SK-N-SH (cell line): ENCODE results near the gene MARCHF3. TPM values are rescaled to one million over a fixed set of nuclear protein-coding genes. Genes with fewer than 3 reads are reported as not detected.

ENCODE experiments used
- CTCF ChIA-PET: fragments of 300-600, 350-600 bp; formaldehyde crosslinking; extraction: SDS; loops from one replicate; lab custom pipeline; 2021; lab: Yijun Ruan, JAX
- POLR2A ChIA-PET: fragments of 350-600 bp; sonication (Branson Sonifier 250); formaldehyde crosslinking; extraction: SDS; loops from one replicate; lab custom pipeline; 2020; ENCODE audit warnings: antibody characterized with exemption, inconsistent platforms; lab: Yijun Ruan, JAX
- DNase-seq: peaks from one replicate; pipeline ENCODE4 v3.0.0; 2012
- H2AFZ ChIP-seq: fragments of 200-600 bp; sonication (generic); 2 replicates; pipeline ENCODE4 v1.8.1; 2016; ENCODE audit warnings: antibody characterized with exemption, mild to moderate bottlenecking, low read depth
- H3F3A ChIP-seq: fragments of 200-600 bp; sonication (generic); replicated peaks from 2 replicates; pipeline ENCODE3; 2016; ENCODE audit warnings: antibody characterized with exemption, mild to moderate bottlenecking; ENCODE audit not compliant: insufficient read depth
- H3K27ac ChIP-seq, 2 experiments: fragments of 200-500 bp in 1 of 2; fragments of 200-600 bp in 1 of 2; sonication (Bioruptor generic) in 1 of 2; sonication (generic), shearing (Covaris generic) in 1 of 2; 2 replicates each; pipeline versions ENCODE4 v1.5.1 to v1.6.1; 2014 to 2016; ENCODE audit warnings: low read depth in 2 of 2, inconsistent platforms in 1 of 2, low read length in 1 of 2, mild to moderate bottlenecking in 1 of 2, mixed read lengths in 1 of 2
- H3K27me3 ChIP-seq: fragments of 200-600 bp; sonication (generic), shearing (Covaris generic); 2 replicates; pipeline ENCODE4 v1.6.1; 2016; ENCODE audit warnings: mixed run types; ENCODE audit not compliant: insufficient read depth
- H3K36me3 ChIP-seq, 2 experiments: fragments of 200-500 bp in 1 of 2; fragments of 200-600 bp in 1 of 2; sonication (Bioruptor generic) in 1 of 2; sonication (generic) in 1 of 2; replicated peaks in 1 of 2; 2 replicates each; pipeline versions ENCODE3 to v1.5.1; 2014 to 2016; ENCODE audit warnings: low read length in 1 of 2, mild to moderate bottlenecking in 1 of 2; ENCODE audit not compliant: insufficient read depth in 2 of 2, control insufficient read depth in 1 of 2
- H3K4me1 ChIP-seq, 2 experiments: fragments of 200-500 bp in 1 of 2; fragments of 200-600 bp in 1 of 2; sonication (Bioruptor generic) in 1 of 2; sonication (generic), shearing (Covaris generic) in 1 of 2; 2 replicates each; pipeline versions ENCODE4 v1.5.1 to v1.6.1; 2014 to 2016; ENCODE audit warnings: low read depth in 1 of 2, low read length in 1 of 2, mixed run types in 1 of 2; ENCODE audit not compliant: insufficient read depth in 2 of 2, control insufficient read depth in 1 of 2
- H3K4me2 ChIP-seq: fragments of 200-600 bp; sonication (generic), shearing (Covaris generic); 2 replicates; pipeline ENCODE4 v1.6.1; 2017; ENCODE audit warnings: mixed run types
- H3K4me3 ChIP-seq, 2 experiments: fragments of 200-500 bp in 1 of 2; fragments of 200-600 bp in 1 of 2; sonication (Bioruptor generic) in 1 of 2; sonication (generic), shearing (Covaris generic) in 1 of 2; 2 replicates each; pipeline versions ENCODE4 v1.5.1 to v1.8.1; 2014 to 2016; ENCODE audit warnings: low read depth in 2 of 2, inconsistent platforms in 1 of 2, low read length in 1 of 2, mild to moderate bottlenecking in 1 of 2, mixed read lengths in 1 of 2, moderate library complexity in 1 of 2
- H3K79me2 ChIP-seq: fragments of 200-600 bp; sonication (generic); 2 replicates; pipeline ENCODE4 v1.8.1; 2017; ENCODE audit warnings: mild to moderate bottlenecking; ENCODE audit not compliant: insufficient read depth
- H3K9ac ChIP-seq: fragments of 200-600 bp; sonication (generic); 2 replicates; pipeline ENCODE4 v1.6.1; 2017; ENCODE audit warnings: mixed run types
- H3K9me2 ChIP-seq: fragments of 200-600 bp; sonication (generic); 2 replicates; pipeline ENCODE4 v1.6.1; 2017; ENCODE audit warnings: mixed run types
- H3K9me3 ChIP-seq: fragments of 200-600 bp; sonication (generic); 2 replicates; pipeline ENCODE4 v1.6.1; 2017; ENCODE audit warnings: mixed run types, mild to moderate bottlenecking, moderate library complexity
- H4K20me1 ChIP-seq: fragments of 200-600 bp; sonication (generic); 2 replicates; pipeline ENCODE4 v1.6.1; 2017; ENCODE audit warnings: mild to moderate bottlenecking, mixed run types; ENCODE audit not compliant: insufficient read depth
- ELF1 ChIP-seq: IDR thresholded peaks from 2 replicates; pipeline ENCODE4 v1.4.0; 2012
- EZH2phosphoT487 ChIP-seq: fragments of 200-600 bp; sonication (generic); IDR thresholded peaks from 2 replicates; pipeline ENCODE4 v1.6.1; 2017; ENCODE audit warnings: low read depth, mixed run types, mild to moderate bottlenecking, antibody characterized with exemption, moderate library complexity, borderline replicate concordance
- FOSL2 ChIP-seq: IDR thresholded peaks from 2 replicates; pipeline ENCODE4 v1.4.0; 2012; ENCODE audit warnings: low read depth, mild to moderate bottlenecking, moderate library complexity, borderline replicate concordance
- FOXJ3 ChIP-seq: sonication (generic); formaldehyde crosslinking; IDR thresholded peaks from 2 replicates; pipeline ENCODE4 v1.5.1; 2020; ENCODE audit warnings: mild to moderate bottlenecking, missing genetic modification reagents
- GABPA ChIP-seq: IDR thresholded peaks from 2 replicates; pipeline ENCODE4 v1.4.0; 2012; ENCODE audit warnings: low read depth, mild to moderate bottlenecking
- GATA2 ChIP-seq: sonication (generic); formaldehyde crosslinking; IDR thresholded peaks from 2 replicates; pipeline ENCODE4 v1.5.0; 2020; ENCODE audit warnings: mild to moderate bottlenecking, missing genetic modification reagents
- NRF1 ChIP-seq: IDR thresholded peaks from 2 replicates; pipeline ENCODE4 v1.6.1; 2012; ENCODE audit warnings: low read depth, mild to moderate bottlenecking, low read length
- RAD21 ChIP-seq: IDR thresholded peaks from 2 replicates; pipeline ENCODE4 v1.6.1; 2012; ENCODE audit warnings: mild to moderate bottlenecking, low read length
- SIN3A ChIP-seq: IDR thresholded peaks from 2 replicates; pipeline ENCODE4 v1.6.1; 2012; ENCODE audit warnings: low read depth, mild to moderate bottlenecking, low read length, moderate library complexity, borderline replicate concordance
- SMC3 ChIP-seq: IDR thresholded peaks from 2 replicates; pipeline ENCODE4 v1.6.1; 2012; ENCODE audit warnings: low read depth, low read length, improper control_type of control experiment
- TAF1 ChIP-seq: IDR thresholded peaks from 2 replicates; pipeline ENCODE4 v1.6.1; 2012; ENCODE audit warnings: low read depth, mild to moderate bottlenecking, low read length, moderate library complexity, borderline replicate concordance
- TCF12 ChIP-seq: IDR thresholded peaks from 2 replicates; pipeline ENCODE4 v1.4.0; 2012
- YY1 ChIP-seq: IDR thresholded peaks from 2 replicates; pipeline ENCODE4 v1.4.0; 2012; ENCODE audit warnings: low read depth, mild to moderate bottlenecking
- whole genome bisulfite sequencing: methylation state at CpG from one replicate; pipeline ENCODE4 v1.1.6; 2017; ENCODE audit warnings: low lambda C conversion rate; 5-methylcytosine and 5-hydroxymethylcytosine counted together
- polyA plus RNA-seq, 3 experiments: library from polyadenylated mRNA; depleted of rRNA; stranded (reverse); fragments of >200 nt; gene quantifications; 2 replicates each; pipeline ENCODE4 v1.2.3, GENCODE V29; 2012
- TF ChIP-seq, protein P1 (sequence below): IDR thresholded peaks from 2 replicates; pipeline ENCODE4; 2012
- TF ChIP-seq, protein P2 (sequence below): IDR thresholded peaks from 2 replicates; pipeline ENCODE4 v1.4.0; 2012; ENCODE audit warnings: low read depth
- TF ChIP-seq, protein P3 (sequence below): fragments of 200-600 bp; sonication (generic); IDR thresholded peaks from 2 replicates; pipeline ENCODE4 v1.6.1; 2017; ENCODE audit warnings: antibody characterized with exemption, mild to moderate bottlenecking, moderate library complexity
- TF ChIP-seq, protein P4 (sequence below): fragments of 150-350 bp; IDR thresholded peaks from 2 replicates; pipeline ENCODE4 v1.6.1; 2016; ENCODE audit warnings: mild to moderate bottlenecking, low read depth, low read length

Gene MARCHF3
- polyA plus RNA-seq, 1 of the 3 experiments (the other 2 are of a cell fraction), result 21.5 TPM

GRCh38 chr5:127029581-127030258, 638 bp downstream of the MARCHF3 start:
- Histone ChIP-seq H3K9me3 (no peaks in the 10 kb centered on the region), H3K4me3 (peak overlapping the region; percentile 93 to 97), H3K9me2 (no peaks in the 10 kb centered on the region), H3K79me2 (peaks cover 42% of the 10 kb centered on the region), H3K4me2 (peak overlapping the region; percentile 87), H3K4me1 (peaks cover 8 to 9% of the 10 kb centered on the region in 2 experiments; a peak in 3 of 4 replicates), H3F3A (no peaks in the 10 kb centered on the region), H3K27me3 (no peaks in the 10 kb centered on the region), H4K20me1 (no peaks in the 10 kb centered on the region), H3K9ac (peak overlapping the region; percentile 77), H3K36me3 (no peaks in the 10 kb centered on the region), H2AFZ (peak overlapping the region; percentile 89), H3K27ac (peak overlapping the region; percentile 72 to 88)
- DNase-seq, result peak; percentile 64
- ChIA-PET POLR2A (no interaction called here), CTCF (interaction anchor here (0.5 to 2.0 kb wide), 16 partner anchors 9 to 198 kb away, joined by 3 to 9 read pairs (median 4); partner anchors contain the start of gene C5orf63)
- WGBS, result 4% methylated on average over 10 of the region's 51 CpGs
- TF ChIP-seq, protein P1, sequence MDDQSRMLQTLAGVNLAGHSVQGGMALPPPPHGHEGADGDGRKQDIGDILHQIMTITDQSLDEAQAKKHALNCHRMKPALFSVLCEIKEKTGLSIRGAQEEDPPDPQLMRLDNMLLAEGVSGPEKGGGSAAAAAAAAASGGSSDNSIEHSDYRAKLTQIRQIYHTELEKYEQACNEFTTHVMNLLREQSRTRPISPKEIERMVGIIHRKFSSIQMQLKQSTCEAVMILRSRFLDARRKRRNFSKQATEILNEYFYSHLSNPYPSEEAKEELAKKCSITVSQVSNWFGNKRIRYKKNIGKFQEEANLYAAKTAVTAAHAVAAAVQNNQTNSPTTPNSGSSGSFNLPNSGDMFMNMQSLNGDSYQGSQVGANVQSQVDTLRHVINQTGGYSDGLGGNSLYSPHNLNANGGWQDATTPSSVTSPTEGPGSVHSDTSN, result no peak
- TF ChIP-seq EZH2phosphoT487 (no peak), NRF1 (no peak), YY1 (0 out of 2 replicates have a peak, but pooled peaks have one; percentile 3), SMC3 (0 out of 2 replicates have a peak, but pooled peaks have one; percentile 6), FOSL2 (no peak), FOXJ3 (no peak), SIN3A (peak; percentile 53; the same call in 1 of the 2 replicates), RAD21 (peak; percentile 47), GABPA (no peak), GATA2 (CRISPR knock-in tag) (no peak), TCF12 (no peak), ELF1 (no peak), TAF1 (no peak)
- TF ChIP-seq, protein P2, sequence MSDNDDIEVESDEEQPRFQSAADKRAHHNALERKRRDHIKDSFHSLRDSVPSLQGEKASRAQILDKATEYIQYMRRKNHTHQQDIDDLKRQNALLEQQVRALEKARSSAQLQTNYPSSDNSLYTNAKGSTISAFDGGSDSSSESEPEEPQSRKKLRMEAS, result no peak
- TF ChIP-seq, protein P3, sequence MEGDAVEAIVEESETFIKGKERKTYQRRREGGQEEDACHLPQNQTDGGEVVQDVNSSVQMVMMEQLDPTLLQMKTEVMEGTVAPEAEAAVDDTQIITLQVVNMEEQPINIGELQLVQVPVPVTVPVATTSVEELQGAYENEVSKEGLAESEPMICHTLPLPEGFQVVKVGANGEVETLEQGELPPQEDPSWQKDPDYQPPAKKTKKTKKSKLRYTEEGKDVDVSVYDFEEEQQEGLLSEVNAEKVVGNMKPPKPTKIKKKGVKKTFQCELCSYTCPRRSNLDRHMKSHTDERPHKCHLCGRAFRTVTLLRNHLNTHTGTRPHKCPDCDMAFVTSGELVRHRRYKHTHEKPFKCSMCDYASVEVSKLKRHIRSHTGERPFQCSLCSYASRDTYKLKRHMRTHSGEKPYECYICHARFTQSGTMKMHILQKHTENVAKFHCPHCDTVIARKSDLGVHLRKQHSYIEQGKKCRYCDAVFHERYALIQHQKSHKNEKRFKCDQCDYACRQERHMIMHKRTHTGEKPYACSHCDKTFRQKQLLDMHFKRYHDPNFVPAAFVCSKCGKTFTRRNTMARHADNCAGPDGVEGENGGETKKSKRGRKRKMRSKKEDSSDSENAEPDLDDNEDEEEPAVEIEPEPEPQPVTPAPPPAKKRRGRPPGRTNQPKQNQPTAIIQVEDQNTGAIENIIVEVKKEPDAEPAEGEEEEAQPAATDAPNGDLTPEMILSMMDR, result peak; percentile 59
- TF ChIP-seq, protein P4, sequence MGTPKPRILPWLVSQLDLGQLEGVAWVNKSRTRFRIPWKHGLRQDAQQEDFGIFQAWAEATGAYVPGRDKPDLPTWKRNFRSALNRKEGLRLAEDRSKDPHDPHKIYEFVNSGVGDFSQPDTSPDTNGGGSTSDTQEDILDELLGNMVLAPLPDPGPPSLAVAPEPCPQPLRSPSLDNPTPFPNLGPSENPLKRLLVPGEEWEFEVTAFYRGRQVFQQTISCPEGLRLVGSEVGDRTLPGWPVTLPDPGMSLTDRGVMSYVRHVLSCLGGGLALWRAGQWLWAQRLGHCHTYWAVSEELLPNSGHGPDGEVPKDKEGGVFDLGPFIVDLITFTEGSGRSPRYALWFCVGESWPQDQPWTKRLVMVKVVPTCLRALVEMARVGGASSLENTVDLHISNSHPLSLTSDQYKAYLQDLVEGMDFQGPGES, result no peak
